Breast epithelium (tissue), 3 donors: Measurements from ENCODE around the gene ZNF69.

Experiments
- POLR2AphosphoS5 ChIP-seq, 3 donors: sonication (generic); formaldehyde crosslinking; IDR thresholded peaks; one replicate each; pipeline ENCODE4 v1.6.1; 2017; ENCODE audit warnings: antibody characterized with exemption in 3 of 3
- TF ChIP-seq, protein P1 (sequence below), 3 donors: fragments of 450-650 bp; IDR thresholded peaks; one replicate each; pipeline ENCODE4 v1.5.1; 2016 to 2017; ENCODE audit warnings: antibody characterized with exemption in 3 of 3, mild to moderate bottlenecking in 3 of 3, moderate library complexity in 3 of 3

DNA sequence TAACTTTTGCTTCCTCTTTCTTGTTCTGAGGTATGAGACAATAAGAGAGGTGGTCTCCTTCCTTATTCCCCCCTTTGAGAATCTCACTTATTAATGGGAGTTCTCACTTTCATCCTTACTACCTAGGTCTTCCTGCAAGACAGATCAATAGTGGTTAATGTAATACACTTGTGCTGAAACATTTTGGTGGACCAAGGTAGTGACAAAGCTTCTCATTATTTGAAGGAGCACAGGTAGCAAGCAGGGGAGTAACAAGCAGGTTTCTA, 55.2 kb downstream of the ZNF69 start:
- TF ChIP-seq, protein P1, sequence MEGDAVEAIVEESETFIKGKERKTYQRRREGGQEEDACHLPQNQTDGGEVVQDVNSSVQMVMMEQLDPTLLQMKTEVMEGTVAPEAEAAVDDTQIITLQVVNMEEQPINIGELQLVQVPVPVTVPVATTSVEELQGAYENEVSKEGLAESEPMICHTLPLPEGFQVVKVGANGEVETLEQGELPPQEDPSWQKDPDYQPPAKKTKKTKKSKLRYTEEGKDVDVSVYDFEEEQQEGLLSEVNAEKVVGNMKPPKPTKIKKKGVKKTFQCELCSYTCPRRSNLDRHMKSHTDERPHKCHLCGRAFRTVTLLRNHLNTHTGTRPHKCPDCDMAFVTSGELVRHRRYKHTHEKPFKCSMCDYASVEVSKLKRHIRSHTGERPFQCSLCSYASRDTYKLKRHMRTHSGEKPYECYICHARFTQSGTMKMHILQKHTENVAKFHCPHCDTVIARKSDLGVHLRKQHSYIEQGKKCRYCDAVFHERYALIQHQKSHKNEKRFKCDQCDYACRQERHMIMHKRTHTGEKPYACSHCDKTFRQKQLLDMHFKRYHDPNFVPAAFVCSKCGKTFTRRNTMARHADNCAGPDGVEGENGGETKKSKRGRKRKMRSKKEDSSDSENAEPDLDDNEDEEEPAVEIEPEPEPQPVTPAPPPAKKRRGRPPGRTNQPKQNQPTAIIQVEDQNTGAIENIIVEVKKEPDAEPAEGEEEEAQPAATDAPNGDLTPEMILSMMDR (IDR thresholded peaks at IDR 0.05), result no peak
- no peak for TF ChIP-seq POLR2AphosphoS5 (IDR thresholded peaks at IDR 0.05)
